HG03196 (cell line): ENCODE measurements around the gene SUGCT.
"Not testable (repeated sequence)": the region's sequence is repeated elsewhere in the genome, so short reads cannot be mapped to it uniquely, and the experiment has no call there.

ENCODE experiments used
- ATAC-seq: cut with Tn5 transposase; IDR thresholded peaks from one replicate; pipeline ENCODE4 v1.9.1; 2021; ENCODE audit not compliant: unreplicated experiment

Gene SUGCT

DNA sequence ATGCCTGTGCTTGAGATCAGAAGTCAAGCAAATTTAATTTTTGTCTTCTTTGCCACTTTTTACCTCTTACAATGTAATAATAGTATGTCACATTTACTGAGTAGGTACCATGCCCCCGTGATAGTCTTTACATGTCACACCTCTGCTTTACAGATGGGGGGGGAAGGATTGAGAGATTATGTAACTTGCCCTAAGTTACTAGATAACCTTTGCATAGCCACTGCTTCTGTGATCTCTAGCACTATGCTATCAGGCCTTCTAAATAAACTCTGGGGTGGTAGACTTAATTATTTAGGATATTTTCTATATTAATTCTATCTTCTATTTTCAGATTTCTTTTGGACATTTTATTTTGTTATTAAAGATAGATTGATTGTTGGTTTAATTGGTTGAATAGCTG lies 514.4 kb downstream of the SUGCT start:
- no peak for ATAC-seq

- not testable (repeated sequence) for ATAC-seq
These were observed 516.1 kb downstream of the SUGCT start for GRCh38 chr7:40650903-40651302.

GRCh38 chr7:40654171-40654570 lies 519.4 kb downstream of the SUGCT start:
- ATAC-seq = no peak

DNA sequence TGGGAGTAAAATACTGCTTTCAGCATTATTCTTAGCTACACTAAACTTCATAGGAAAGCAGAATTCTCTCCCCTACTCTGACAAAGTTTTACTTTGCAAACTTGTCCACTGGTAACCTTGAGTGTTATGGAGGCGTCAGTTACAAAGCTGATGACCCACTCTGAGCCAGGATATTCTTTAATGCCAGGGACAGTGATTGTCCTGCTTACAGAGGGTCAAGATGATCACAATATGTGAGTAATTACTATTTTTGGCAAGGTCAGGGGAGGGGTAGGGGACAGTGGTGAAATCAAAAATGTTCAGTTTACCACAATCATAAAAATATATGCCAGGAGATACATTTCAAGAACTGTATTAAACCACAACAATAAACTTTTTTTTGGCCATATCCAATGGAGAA lies 520.6 kb downstream of the SUGCT start:
- no peak for ATAC-seq

GRCh38 chr7:40656349-40656748 lies 521.5 kb downstream of the SUGCT start:
- no peak for ATAC-seq

GRCh38 chr7:40658729-40659128 lies 523.9 kb downstream of the SUGCT start:
- no peak for ATAC-seq

GRCh38 chr7:40659231-40659630 lies 524.4 kb downstream of the SUGCT start:
- ATAC-seq = no peak

DNA sequence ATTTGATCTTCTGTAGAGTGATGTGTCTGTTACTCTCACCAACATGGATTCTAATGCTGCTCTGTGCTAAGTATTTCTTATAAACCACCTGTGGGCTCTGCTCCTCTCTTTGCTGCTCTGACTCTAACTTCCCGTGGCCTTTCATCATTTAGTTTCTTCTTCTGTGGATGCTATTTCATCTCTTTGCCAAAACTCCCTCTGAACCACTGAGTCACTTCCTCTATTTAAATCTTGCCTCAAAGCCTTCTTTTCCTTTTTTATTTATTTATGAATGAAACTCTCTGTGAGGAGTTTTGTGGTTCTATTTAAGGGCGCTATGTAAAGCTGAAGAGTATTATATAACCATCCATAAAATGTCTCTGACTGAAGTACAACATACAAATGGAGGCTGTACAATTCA lies 538.5 kb downstream of the SUGCT start:
- no peak for ATAC-seq

DNA sequence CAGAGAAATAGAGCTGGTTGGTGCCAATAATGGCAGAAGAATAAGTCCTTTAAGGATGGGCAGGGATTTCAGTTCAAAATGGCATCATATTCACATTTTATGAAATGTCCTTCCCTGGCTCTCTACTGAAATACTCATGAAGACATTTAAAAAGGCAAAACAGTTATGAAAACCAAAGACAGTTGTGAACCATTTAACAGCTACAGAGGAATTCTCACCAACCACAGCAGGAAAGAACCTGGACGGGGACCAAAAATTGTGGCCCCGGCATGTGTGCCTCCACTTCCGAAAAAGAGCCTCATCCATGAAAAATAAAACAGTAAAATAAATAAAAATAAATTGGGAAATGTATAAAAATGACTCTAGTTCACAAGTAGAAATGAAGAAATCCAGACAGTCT lies 539.5 kb downstream of the SUGCT start:
- no peak for ATAC-seq

DNA sequence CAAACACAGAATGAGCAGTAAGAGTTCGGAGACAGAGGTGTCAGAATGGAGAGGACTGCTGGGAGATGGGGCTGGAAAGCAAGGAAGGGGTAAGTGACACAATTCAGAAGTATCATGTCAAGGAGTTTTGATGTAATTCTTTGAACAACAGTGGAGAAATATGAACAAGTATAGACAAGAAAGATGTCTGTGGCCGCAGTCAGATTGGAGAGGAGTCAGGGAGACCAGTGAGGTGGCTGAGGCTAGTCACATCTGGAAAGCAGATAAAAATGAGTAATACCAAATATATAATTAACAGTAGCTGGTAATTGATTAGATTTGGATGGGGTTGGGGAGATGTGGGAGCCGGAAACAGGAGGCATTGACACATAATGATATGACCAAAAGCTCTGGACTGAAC lies 540.9 kb downstream of the SUGCT start:
- no peak for ATAC-seq

DNA sequence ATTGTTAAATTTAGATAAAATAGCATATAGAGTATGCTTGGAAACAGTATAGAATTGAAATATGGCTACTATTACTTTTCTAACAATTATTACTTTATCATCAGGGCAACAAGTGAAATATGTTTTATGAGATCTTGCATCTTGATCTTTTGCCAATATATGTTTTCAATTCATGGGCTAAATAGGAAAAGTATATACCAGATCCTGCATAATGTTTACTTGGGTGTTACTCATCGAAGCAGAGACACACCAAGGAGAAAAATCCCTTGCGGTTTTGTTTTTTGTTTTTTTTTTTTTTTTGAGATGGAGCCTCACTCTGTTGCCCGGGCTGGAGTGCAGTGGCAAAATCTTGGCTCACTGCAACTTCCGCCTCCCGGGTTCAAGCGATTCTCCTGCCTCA lies 541.4 kb downstream of the SUGCT start:
- ATAC-seq = no peak

DNA sequence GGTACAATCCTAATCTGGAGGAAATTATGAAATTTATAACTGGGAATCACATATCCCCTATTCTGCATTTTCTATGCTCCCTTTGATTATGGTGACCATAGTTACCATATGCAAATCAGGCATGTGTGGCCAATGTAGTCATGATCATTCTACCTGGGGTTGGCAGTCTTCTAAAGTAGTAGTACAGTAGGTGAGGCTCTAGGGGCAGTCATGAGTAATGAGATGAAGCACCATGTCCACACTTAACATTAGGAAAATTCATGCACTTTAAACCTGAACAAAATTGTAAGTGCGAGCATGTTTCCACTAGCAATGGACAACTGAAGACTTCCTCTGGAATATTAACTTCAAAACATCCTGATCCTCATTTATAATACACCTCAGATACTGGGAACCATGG lies 545.9 kb downstream of the SUGCT start:
- no peak for ATAC-seq

DNA sequence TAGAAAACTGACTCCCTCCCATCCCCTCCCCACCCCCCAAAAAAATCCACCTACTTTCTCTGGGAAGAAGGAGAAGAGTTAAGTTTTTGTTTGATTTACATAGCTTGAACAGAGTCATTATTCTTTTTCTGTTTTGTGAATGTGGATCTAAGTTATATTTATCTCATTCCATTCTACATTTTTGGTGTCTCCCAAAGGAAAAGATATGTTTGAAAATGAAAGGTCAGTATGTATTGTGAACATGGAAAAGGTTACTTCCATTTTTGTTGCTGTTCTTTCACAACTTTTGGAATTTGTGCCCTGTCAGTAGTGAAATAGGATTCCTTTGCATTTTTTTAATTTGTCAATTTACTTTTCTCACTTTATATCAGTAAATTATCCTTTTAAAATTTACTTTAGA lies 547.9 kb downstream of the SUGCT start:
- ATAC-seq = no peak

GRCh38 chr7:40694026-40694809 lies 559.4 kb downstream of the SUGCT start:
- no peak for ATAC-seq

DNA sequence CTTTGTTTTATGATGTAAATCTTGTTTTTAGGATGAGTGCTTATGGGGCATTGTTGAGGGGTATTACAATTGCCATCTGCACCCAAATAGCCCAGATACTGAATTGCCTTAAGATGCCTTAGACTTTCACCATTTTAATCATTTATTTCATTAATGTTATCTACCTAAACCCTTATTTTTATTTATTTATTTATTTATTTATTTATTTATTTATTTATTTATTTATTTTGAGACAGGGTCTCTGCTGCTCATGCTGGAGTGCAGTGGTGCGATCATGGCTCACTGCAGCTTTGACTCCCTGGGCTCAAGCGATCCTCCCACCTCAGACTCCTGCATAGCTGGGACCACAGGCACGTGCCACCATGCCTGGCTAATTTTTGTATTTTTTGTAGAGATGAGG lies 560.2 kb downstream of the SUGCT start:
- no peak for ATAC-seq

GRCh38 chr7:40697653-40698052 lies 562.8 kb downstream of the SUGCT start:
- no peak for ATAC-seq

GRCh38 chr7:40698214-40698920 lies 563.6 kb downstream of the SUGCT start:
- no peak for ATAC-seq

DNA sequence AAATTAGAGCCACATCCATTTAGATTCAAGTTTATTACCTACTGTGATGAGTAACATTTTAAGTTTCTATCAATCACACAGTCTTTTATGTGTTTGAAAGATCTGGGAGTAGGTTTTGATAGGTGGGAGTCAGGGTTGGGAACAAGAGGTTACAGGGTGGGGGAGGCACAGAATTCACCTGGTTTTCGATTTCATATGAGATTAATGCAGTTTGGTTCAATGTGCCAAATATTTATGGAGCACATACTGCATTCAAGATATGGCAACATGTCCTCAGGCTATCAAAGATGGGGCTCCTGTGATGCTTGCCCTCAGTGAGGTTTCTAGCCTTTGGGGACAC lies 564.1 kb downstream of the SUGCT start:
- ATAC-seq = no peak

- no peak for ATAC-seq
These were observed 566.0 kb downstream of the SUGCT start for GRCh38 chr7:40700653-40701421.

DNA sequence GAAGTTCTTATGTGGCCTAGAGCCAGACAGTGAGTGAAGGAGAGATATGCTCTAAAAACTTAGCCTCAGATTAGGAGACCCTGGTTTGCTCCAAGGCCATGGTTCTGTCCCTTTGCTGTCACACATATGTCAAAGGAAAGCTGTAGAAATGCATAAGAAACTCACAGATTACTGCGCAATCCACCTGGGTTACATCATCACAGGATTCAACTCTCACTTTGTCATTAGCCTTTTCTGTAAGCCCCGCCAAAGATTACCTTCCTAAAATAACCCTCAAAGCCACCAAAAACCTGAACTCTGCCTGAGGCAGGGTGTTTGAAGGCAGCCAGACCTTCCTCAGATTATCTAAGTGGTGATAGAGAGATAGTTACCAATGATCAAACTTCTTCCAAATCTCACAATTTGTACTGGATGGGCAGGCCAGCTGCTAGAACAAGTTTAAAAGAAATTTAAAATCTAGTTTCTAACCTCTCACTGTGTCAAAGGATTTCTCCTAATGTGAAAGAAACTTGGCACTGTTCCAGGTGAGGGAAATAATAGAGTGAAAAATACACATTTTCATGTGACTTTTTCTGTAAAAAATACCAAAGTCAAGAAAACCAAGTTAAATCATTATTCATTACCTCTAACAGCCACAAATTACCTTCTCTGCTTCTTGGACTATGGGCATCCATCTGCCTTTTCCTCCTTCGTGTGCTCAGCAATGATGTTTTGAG lies 567.2 kb downstream of the SUGCT start:
- ATAC-seq = no peak

- no peak for ATAC-seq
These were observed 569.4 kb downstream of the SUGCT start for GRCh38 chr7:40704172-40704571.
